ENCODE results near the gene CCT5.

The CCT5 gene

DNA sequence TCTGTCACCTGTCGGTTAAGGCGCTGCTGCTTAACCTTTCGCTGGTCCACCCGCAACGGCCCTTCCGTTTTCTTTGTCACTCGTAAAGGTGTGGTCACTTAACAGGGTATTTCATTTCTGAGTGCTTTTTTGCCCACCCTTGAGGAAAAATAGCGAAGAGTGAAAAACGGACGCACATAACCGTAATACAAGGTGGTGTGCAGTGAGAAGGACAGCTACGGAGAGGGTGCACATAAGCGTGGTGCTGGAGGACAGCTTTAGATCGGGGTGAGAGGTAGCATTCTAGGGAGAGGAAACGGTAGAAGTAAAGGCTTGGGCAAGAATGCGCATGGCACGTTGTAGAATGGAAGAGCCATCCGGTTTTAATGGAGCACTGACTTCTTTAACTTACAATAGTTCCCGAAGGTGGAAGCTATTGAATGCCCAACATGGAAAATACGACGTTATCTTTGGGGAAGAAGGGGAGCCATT is 761 bp downstream of the CCT5 start:
- peak overlapping the region; percentile 100 for H2AFZ ChIP-seq (ENCODE audit: low read depth, low read length)

DNA sequence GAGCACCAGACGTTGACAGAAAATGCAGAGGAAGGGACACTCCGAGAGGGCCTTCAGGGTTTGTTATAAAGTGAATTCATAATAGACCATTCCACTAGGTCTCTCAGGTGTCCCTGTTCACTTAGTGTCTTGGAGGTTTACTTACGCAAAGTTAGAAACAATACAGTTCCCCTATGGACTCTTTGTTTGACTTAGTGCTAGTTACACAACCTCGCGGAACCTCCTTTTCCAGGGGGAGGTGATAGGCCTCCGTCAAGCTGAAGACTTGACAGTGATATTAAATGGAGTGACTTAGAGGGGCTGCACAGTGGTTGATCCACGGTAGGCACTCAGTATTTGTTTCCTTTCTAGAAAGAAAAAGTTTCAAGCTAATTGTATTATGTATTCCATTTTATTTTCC is 1.3 kb downstream of the CCT5 start:
- H3K36me3 ChIP-seq (ENCODE audit: insufficient read depth, low read length): peaks cover 51% of the 10 kb centered on the region
- ATAC-seq (ENCODE audit: insufficient read depth, low read depth) (no peak), DNase-seq (no peak)
- peak overlapping the region; percentile 89 for H3K9ac ChIP-seq (ENCODE audit: low read depth, low read length)
- peak overlapping the region; percentile 52 to 72 for H3K4me3 ChIP-seq (ENCODE audit: low read depth in 1 of 2, low read length in 2 of 2)
- peak overlapping the region; percentile 95 for H3K27ac ChIP-seq (ENCODE audit: low read length)
- H4K20me1 ChIP-seq (ENCODE audit: insufficient read depth, low read length): peaks cover 52% of the 10 kb centered on the region
- peaks cover 91% of the 10 kb centered on the region for H3K79me2 ChIP-seq (ENCODE audit: insufficient read depth, low read length)
- peak overlapping the region; percentile 80 for H3K4me2 ChIP-seq (ENCODE audit: insufficient read depth, low read length)
- H3K9me3 ChIP-seq (ENCODE audit: insufficient read depth, low read length, severe bottlenecking): no peaks in the 10 kb centered on the region
- H3K4me1 ChIP-seq (ENCODE audit: insufficient read depth, low read length): peaks cover 43% of the 10 kb centered on the region
- TF ChIP-seq, protein P1, sequence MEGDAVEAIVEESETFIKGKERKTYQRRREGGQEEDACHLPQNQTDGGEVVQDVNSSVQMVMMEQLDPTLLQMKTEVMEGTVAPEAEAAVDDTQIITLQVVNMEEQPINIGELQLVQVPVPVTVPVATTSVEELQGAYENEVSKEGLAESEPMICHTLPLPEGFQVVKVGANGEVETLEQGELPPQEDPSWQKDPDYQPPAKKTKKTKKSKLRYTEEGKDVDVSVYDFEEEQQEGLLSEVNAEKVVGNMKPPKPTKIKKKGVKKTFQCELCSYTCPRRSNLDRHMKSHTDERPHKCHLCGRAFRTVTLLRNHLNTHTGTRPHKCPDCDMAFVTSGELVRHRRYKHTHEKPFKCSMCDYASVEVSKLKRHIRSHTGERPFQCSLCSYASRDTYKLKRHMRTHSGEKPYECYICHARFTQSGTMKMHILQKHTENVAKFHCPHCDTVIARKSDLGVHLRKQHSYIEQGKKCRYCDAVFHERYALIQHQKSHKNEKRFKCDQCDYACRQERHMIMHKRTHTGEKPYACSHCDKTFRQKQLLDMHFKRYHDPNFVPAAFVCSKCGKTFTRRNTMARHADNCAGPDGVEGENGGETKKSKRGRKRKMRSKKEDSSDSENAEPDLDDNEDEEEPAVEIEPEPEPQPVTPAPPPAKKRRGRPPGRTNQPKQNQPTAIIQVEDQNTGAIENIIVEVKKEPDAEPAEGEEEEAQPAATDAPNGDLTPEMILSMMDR (IDR thresholded peaks at IDR 0.05; ENCODE audit: borderline replicate concordance, extremely low read depth, low read length, poor library complexity, severe bottlenecking): no peak
- no peak for TF ChIP-seq EZH2 (IDR thresholded peaks at IDR 0.05; ENCODE audit: borderline replicate concordance, low read depth, low read length, severe bottlenecking)
- H3K27me3 ChIP-seq (ENCODE audit: insufficient read depth, low read length, poor library complexity): no peaks in the 10 kb centered on the region
- H2AFZ ChIP-seq (ENCODE audit: low read depth, low read length): no peak overlapping the region

More for the DNA sequence above, 761 bp downstream of the CCT5 start:
- Histone ChIP-seq H3K4me2 (ENCODE audit: insufficient read depth, low read length) (peak overlapping the region; percentile 80), H4K20me1 (ENCODE audit: insufficient read depth, low read length) (peaks cover 47% of the 10 kb centered on the region), H3K4me3 (ENCODE audit: low read depth in 1 of 2, low read length in 2 of 2) (peak overlapping the region; percentile 52 to 72), H3K27me3 (ENCODE audit: insufficient read depth, low read length, poor library complexity) (no peaks in the 10 kb centered on the region), H3K9me3 (ENCODE audit: insufficient read depth, low read length, severe bottlenecking) (no peaks in the 10 kb centered on the region), H3K9ac (ENCODE audit: low read depth, low read length) (peak overlapping the region; percentile 89), H3K27ac (ENCODE audit: low read length) (peak overlapping the region; percentile 95), H3K79me2 (ENCODE audit: insufficient read depth, low read length) (peaks cover 85% of the 10 kb centered on the region), H3K36me3 (ENCODE audit: insufficient read depth, low read length) (peaks cover 46% of the 10 kb centered on the region), H3K4me1 (ENCODE audit: insufficient read depth, low read length) (peaks cover 43% of the 10 kb centered on the region)
- DNase-seq: peak; percentile 39
- no peak for TF ChIP-seq EZH2 (IDR thresholded peaks at IDR 0.05; ENCODE audit: borderline replicate concordance, low read depth, low read length, severe bottlenecking)
- TF ChIP-seq, protein P1 (IDR thresholded peaks at IDR 0.05; ENCODE audit: borderline replicate concordance, extremely low read depth, low read length, poor library complexity, severe bottlenecking): no peak
- ATAC-seq (ENCODE audit: insufficient read depth, low read depth): peak; percentile 47

DNA sequence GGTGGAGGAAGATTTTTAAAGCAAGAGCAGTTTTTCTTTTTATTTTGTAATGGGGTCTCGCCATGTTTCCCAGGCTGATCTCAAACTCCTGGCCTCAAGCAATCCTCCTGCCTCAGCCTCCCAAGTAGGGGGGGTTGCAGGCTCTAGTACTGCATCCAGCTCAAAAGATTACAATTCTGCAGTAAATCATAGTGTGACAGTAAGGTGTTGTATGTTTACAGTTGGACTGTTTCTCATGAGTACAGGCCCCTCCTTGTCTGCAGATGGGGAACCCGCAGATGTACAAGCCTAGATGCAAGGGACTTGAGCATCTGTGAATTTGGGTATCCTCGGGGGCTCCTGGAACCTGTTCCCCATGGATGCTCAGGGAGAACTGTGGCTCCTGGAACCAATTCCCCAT is 3.3 kb downstream of the CCT5 start:
- no peaks in the 10 kb centered on the region for H3K27me3 ChIP-seq (ENCODE audit: insufficient read depth, low read length, poor library complexity)
- no peak for DNase-seq
- no peak overlapping the region for H2AFZ ChIP-seq (ENCODE audit: low read depth, low read length)
- peaks cover 92% of the 10 kb centered on the region for H3K79me2 ChIP-seq (ENCODE audit: insufficient read depth, low read length)
- no peaks in the 10 kb centered on the region for H3K9me3 ChIP-seq (ENCODE audit: insufficient read depth, low read length, severe bottlenecking)
- H3K27ac ChIP-seq (ENCODE audit: low read length): no peak overlapping the region
- no peak for TF ChIP-seq EZH2 (IDR thresholded peaks at IDR 0.05; ENCODE audit: borderline replicate concordance, low read depth, low read length, severe bottlenecking)
- TF ChIP-seq, protein P1 (IDR thresholded peaks at IDR 0.05; ENCODE audit: borderline replicate concordance, extremely low read depth, low read length, poor library complexity, severe bottlenecking): no peak
- peak overlapping the region in 1 of 2 experiments; percentile 28; a peak in 2 of 4 replicates for H3K4me3 ChIP-seq (ENCODE audit: low read depth in 1 of 2, low read length in 2 of 2)
- no peak for ATAC-seq (ENCODE audit: insufficient read depth, low read depth)
- H3K9ac ChIP-seq (ENCODE audit: low read depth, low read length): peak overlapping the region; percentile 3; the same call in 1 of the 2 replicates
- peaks cover 71% of the 10 kb centered on the region for H3K36me3 ChIP-seq (ENCODE audit: insufficient read depth, low read length)
- H4K20me1 ChIP-seq (ENCODE audit: insufficient read depth, low read length): peaks cover 71% of the 10 kb centered on the region
- peak overlapping the region; percentile 80 for H3K4me2 ChIP-seq (ENCODE audit: insufficient read depth, low read length)
- H3K4me1 ChIP-seq (ENCODE audit: insufficient read depth, low read length): peaks cover 36% of the 10 kb centered on the region

Measured in DND-41 (cell line).